Activated naive CD4-positive, alpha-beta T cell treated with anti-CD3 and anti-CD28 coated beads, Interleukin-2, amount 50 U/mL, for 72 hours (primary cell): ENCODE measurements around the gene ZCCHC7. TPM values are rescaled to one million over a fixed set of nuclear protein-coding genes. Genes with fewer than 3 reads are reported as not detected.

Source experiments
- ATAC-seq, 2 donors: fragments of 150-1000 bp; cut with Tn5 transposase; 2 replicates each; pipeline ENCODE4 v1.10.0; 2021; ENCODE audit warnings: mild to moderate bottlenecking in 2 of 2, moderate library complexity in 2 of 2
- DNase-seq, 2 donors: peaks; one replicate each; pipeline ENCODE4 v3.0.0; 2021 to 2022; ENCODE audit warnings: low spot score in 2 of 2
- H3K27ac Mint-ChIP-seq, 2 donors: one replicate each; pipeline ENCODE4 v1.8.0; 2022; ENCODE audit warnings: mild to moderate bottlenecking in 2 of 2, mixed read lengths in 2 of 2
- H3K36me3 Mint-ChIP-seq, 2 donors: one replicate each; pipeline ENCODE4 v1.8.0; 2022; ENCODE audit warnings: mixed read lengths in 2 of 2
- H3K9me3 Mint-ChIP-seq, 2 donors: one replicate each; pipeline ENCODE4 v1.8.0; 2022; ENCODE audit warnings: mixed read lengths in 2 of 2
- total RNA-seq, 2 donors: library from RNA; stranded (reverse); gene quantifications; one replicate each; pipeline ENCODE4 v1.2.3, GENCODE V29; 2022

The ZCCHC7 gene
- total RNA-seq, 2 donors from 2014 or later, result 25.1 to 29.1 TPM

DNA sequence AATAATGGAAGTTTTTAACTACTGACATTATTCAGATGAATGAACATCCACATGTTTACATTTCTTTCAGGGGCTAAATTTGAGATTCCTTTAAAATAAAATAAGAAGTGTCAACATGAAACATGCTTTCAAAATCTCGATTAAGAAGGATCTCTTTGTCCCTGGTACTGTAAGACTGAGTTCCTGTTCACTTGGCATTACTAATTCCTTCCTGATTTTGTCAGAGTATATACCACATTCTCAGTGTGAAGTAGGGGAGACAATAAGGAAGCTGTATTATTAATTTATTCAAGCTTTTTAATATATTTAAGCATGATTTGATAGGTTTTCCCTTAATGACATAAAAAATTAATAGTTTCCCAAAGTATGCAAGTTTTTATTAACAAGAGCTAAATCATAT lies 220.6 kb downstream of the ZCCHC7 start:
- DNase-seq (no peak), ATAC-seq (no peak)
- Mint-ChIP-seq H3K9me3 (no peaks in the 10 kb centered on the region), H3K27ac (no peak overlapping the region), H3K36me3 (no peaks in the 10 kb centered on the region)

DNA sequence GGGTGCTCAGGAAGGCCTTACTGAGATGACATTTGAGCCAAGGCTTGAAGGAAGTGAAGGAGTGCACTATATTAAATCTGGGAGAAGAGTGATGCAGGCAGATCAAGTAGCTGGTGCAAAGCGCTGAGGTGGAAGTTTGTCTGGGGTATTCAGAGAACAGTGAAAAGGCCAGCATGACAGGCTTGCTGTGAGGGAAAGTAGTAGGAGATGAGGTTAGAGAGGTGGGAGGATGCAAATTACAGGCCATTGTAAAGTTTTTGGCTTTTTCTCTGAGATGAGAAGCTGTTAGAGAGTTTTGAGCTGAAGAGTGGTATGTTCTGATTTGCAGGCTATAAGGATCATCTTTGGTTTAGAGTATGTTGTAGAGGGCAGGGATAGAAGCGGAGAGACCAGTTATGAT lies 221.3 kb downstream of the ZCCHC7 start:
- DNase-seq (no peak), ATAC-seq (no peak)
- H3K36me3 Mint-ChIP-seq, result no peaks in the 10 kb centered on the region
- H3K27ac Mint-ChIP-seq, result no peak overlapping the region
- no peaks in the 10 kb centered on the region for H3K9me3 Mint-ChIP-seq

DNA sequence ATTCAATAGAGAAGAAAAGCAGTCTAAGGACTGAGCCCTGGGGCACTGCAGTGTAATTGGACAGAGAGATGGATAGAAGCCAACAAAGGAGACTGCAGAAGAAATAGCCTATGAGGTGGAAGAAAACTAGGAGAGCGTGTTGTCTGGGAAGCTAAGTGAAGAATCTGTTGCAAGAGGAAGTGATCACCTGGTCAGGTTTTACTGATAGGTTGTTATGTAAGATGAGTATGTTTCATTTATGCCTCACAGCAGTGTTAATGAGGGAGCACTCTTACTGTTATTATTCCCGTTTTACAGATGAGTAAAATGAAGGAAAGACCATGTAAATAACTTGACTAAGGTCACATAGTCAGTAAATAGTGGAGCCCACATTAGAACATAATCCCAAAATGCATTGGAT lies 222.1 kb downstream of the ZCCHC7 start:
- no peaks in the 10 kb centered on the region for H3K36me3 Mint-ChIP-seq
- no peaks in the 10 kb centered on the region for H3K9me3 Mint-ChIP-seq
- DNase-seq (no peak), ATAC-seq (no peak)
- H3K27ac Mint-ChIP-seq, result no peak overlapping the region

DNA sequence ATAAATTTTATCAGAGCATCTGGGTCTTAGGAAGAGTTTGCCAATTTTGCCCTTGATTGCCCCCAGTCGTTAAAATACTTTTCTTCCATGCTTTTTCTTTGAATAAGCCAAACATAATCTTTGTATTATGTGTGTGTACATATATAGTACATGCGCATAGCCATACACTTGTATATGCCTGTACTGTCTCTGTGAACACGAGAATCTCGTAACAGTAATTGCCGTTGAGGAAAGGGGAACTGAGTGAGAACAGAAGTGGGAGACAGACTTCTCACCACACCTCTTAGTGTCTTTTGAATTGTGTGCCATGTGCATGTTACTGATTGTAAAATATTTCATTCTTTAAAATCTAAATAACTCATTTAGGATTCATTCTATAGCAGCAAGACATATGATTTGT lies 222.5 kb downstream of the ZCCHC7 start:
- ATAC-seq (no peak), DNase-seq (no peak)
- Mint-ChIP-seq H3K27ac (no peak overlapping the region), H3K9me3 (no peaks in the 10 kb centered on the region), H3K36me3 (no peaks in the 10 kb centered on the region)

DNA sequence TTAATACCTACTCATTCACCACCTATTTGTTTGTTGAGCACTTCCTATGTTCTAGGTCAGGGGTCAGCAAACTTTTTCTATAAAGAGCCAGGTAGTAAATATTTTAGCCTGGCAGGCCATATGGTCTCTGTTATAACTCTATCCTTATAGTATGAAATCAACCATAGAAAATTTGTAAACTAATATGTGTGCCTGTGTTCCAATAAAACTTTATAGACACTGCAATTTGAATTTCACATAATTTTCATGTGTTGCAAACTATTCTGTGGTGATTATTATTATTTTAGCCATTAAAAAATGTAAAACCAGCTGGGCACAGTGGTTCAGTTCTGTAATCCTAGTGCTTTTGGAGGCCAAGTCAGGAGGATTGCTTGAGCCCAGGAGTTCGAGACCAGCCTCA lies 223.3 kb downstream of the ZCCHC7 start:
- ATAC-seq, result no peak
- Mint-ChIP-seq H3K9me3 (no peaks in the 10 kb centered on the region), H3K36me3 (no peaks in the 10 kb centered on the region), H3K27ac (no peak overlapping the region)
- no peak for DNase-seq

DNA sequence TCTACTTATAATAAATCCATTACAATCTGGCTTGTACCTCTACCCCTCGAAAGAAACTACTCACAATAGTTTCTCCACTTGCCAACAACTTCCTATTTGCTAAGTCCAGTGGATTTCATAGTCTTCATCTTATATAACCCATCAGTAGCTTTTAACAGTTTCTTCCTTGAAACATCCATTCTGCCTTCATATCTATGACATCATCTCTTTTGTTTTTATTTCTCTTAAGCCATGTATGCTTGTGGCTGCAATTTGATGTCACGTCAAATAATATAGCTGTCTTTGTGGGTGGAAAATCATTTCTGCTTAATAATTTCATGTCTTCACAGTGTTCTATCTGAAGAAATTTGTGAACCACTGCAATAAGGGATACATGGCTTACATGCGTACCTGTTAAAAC lies 224.7 kb downstream of the ZCCHC7 start:
- Mint-ChIP-seq H3K36me3 (peaks cover 0 to under 1% of the 10 kb centered on the region in 2 donors), H3K9me3 (no peaks in the 10 kb centered on the region), H3K27ac (no peak overlapping the region)
- no peak for ATAC-seq
- DNase-seq, result no peak

DNA sequence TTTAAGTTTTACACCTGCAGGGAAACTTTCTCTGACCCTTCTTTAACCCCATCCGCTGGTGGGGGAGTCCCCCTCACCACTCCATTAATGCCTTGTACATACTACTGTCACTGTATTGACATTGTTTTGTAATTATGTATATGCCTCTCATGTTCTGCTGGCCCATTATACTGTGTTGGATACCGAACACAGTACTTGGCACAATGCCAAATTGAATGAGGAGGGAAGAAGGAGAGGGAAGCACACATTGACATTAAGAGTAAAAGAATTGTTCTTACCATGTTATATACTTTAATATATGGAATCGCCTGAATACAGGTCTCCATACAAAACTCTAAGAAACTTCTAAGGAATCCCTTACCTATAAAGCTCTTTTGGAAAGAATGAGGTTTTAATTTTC lies 228.5 kb downstream of the ZCCHC7 start:
- Mint-ChIP-seq H3K27ac (peak overlapping the region in 1 of 2 donors; percentile 0), H3K9me3 (no peaks in the 10 kb centered on the region), H3K36me3 (peaks cover 5 to 14% of the 10 kb centered on the region in 2 donors)
- DNase-seq (no peak), ATAC-seq (no peak)

DNA sequence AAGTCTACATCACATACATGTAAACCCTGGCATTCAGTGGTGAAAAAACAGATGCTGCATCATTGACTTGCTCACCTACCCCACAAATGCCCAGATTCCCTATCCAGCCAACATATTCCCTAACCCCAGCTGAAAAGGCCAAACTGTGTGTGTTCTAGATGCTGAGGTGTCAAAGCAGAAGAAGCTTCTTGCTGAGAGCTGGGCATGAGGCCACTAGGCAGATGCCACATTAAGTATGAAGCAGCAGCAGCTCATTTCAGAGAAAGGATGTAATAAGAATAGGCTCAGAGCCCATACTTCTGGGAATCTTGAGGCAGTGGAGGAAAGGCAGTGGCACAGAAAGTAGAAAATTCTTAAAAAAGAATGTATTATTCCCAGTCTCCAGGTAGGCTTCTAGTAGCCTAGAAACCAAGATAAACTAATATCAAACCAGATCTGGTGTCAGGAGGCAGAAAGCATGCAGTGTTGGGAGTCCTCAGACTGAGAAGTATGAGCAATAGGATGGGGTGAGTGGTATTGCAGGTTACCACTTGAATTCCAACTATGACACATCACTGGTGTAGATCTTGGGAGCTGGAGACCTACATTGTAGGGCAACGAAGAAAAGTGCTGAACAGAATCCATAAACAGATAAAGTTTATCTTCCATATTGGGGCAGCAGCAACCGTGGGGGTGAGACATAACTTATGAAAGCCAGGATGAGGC lies 230.3 kb downstream of the ZCCHC7 start:
- Mint-ChIP-seq H3K36me3 (peaks cover 5 to 14% of the 10 kb centered on the region in 2 donors), H3K27ac (peak overlapping the region; percentile 39 to 60)
- ATAC-seq, result peak; percentile 61 to 75

DNA sequence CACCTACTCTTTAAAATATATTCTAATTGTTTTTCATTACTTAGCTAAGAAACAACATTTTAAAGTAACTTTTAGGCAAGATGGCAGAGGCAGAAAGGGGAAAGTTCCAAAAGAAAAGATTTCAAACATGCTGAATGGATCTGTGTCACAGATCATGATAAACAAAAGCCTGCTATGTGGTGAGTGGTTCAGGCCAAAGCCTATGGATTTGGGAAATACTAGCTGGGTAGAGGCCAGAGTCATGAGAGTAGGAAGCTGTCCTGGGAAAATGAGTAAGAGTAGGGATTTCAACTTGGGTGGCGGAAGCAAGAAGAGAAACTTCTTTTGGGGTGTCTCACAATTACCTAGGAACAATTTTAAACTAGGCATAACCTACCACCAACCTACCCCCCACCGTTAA lies 233.4 kb downstream of the ZCCHC7 start:
- Mint-ChIP-seq H3K9me3 (no peaks in the 10 kb centered on the region), H3K36me3 (peaks cover 11 to 23% of the 10 kb centered on the region in 2 donors)

More for the DNA sequence above, 230.3 kb downstream of the ZCCHC7 start:
- H3K9me3 Mint-ChIP-seq, result no peaks in the 10 kb centered on the region
- DNase-seq, result no peak

DNA sequence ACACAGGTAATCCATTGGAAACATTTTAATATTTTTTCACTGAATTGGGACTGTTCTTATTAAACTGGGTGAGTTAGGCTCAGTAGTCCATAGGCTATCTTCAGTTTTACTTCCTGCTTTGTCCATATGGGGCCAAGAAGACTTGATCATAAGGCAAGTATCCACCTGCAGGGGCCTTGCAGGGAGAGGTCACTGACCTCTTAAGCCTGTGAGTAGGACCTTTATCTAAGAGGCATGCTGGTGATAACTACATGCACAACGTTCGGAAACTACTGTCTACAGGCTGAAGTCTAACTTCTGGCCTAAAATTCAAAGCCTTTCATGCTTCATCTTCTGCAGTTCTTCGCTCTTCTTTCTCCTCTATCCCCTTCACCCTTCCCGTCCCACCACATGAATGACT lies 242.1 kb downstream of the ZCCHC7 start:
- no peak overlapping the region for H3K27ac Mint-ChIP-seq
- H3K36me3 Mint-ChIP-seq, result peaks cover 0 to under 1% of the 10 kb centered on the region in 2 donors
- no peak for ATAC-seq
- no peaks in the 10 kb centered on the region for H3K9me3 Mint-ChIP-seq
- DNase-seq, result no peak

More for the DNA sequence above, 233.4 kb downstream of the ZCCHC7 start:
- ATAC-seq (no peak), DNase-seq (no peak)
- H3K27ac Mint-ChIP-seq, result peak overlapping the region; percentile 16 to 44

DNA sequence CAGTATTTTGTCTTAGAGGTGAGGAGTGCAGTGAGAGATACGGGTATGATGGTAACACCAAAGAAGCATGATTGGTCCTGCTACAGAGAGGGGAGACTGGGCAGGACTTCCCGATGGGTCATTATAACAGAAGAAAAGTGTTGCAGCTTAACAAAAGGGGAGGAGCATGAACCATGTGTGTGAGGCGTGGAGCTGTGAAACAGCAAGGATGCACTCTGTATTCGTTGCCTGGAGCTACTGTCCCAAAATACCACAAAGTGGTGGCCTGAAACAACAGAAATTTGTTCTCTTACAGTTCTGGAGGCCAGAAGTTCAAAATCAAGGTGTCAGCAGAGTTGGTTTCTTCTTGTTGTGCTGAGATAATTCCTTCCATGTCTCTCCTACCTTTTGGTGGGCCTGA lies 242.8 kb downstream of the ZCCHC7 start:
- Mint-ChIP-seq H3K27ac (no peak overlapping the region), H3K9me3 (no peaks in the 10 kb centered on the region), H3K36me3 (no peaks in the 10 kb centered on the region)
- no peak for ATAC-seq
- no peak for DNase-seq

DNA sequence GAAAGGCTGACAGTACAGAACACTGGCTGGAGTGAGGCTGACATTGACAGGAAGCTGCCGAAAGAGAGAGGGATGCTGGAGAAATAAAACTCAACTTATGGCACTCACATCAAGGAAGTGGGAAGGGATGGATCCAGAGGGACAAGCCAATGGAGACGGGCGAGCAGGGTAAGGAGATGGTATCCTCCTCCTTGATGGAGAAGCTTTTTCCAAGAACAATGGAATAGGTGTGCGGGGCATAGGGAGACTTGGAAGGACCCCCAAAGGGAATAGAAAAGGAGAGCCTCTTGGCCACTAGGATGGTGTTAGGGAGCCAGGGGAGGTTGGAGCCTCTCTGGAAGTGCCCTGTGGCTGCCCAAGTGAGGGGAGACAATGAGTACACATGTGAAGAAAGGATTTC lies 243.8 kb downstream of the ZCCHC7 start:
- ATAC-seq, result no peak
- H3K27ac Mint-ChIP-seq, result peak overlapping the region in 1 of 2 donors; percentile 33
- H3K9me3 Mint-ChIP-seq, result no peaks in the 10 kb centered on the region
- no peak for DNase-seq
- no peaks in the 10 kb centered on the region for H3K36me3 Mint-ChIP-seq

DNA sequence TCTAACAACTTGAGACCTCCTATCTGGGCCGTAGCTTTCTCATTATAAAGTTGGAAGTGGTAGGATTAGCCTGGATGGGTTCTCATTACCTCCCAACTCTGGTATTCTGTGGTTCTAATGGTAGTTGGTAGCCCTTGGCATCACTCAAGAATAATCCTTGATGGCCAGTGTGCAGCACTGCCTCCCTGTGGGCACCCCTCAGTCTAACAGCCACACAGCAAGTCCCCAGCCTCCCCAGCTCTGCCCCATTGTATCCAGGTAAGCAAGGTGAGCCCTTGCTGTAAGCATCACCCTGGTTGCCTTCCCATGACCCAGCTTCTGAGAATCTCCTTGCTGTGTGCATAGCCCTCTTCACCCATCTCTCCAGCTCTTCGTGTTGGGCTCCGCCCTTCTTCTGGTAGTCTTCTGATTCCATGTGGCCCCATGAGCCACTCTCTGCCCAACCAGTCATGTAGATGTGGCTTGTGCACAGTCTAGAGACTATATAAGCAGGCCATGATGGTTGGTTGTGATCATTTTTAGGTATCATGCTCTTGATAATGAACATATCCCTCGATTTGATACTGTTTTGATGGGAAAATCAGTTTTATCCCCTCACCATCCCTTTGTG lies 244.5 kb downstream of the ZCCHC7 start:
- ATAC-seq (peak in 1 of 2 donors; percentile 67), DNase-seq (peak in 1 of 2 donors; percentile 10)
- no peaks in the 10 kb centered on the region for H3K36me3 Mint-ChIP-seq
- no peaks in the 10 kb centered on the region for H3K9me3 Mint-ChIP-seq
- H3K27ac Mint-ChIP-seq, result no peak overlapping the region

DNA sequence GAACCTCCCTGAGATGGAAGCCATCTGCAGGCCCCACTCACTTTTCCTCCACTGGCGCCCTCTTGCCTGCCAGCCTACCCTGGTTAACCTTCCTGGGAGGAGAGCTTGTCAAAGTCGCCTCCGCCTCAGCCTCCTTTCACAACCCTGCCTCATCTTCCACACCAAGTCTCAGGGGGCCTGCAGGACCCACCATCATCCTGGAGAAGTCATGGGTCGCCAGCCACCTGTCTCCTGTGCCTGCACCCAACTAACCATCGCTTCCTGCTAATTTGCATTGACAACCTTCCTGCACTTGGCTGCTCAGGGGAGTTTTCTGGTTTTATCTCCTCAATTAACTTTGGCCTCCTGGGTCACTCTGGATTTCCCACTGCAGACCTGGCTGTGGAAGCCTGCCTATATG lies 249.3 kb downstream of the ZCCHC7 start:
- no peaks in the 10 kb centered on the region for H3K36me3 Mint-ChIP-seq
- no peak overlapping the region for H3K27ac Mint-ChIP-seq
- no peaks in the 10 kb centered on the region for H3K9me3 Mint-ChIP-seq
- DNase-seq (no peak), ATAC-seq (no peak)

DNA sequence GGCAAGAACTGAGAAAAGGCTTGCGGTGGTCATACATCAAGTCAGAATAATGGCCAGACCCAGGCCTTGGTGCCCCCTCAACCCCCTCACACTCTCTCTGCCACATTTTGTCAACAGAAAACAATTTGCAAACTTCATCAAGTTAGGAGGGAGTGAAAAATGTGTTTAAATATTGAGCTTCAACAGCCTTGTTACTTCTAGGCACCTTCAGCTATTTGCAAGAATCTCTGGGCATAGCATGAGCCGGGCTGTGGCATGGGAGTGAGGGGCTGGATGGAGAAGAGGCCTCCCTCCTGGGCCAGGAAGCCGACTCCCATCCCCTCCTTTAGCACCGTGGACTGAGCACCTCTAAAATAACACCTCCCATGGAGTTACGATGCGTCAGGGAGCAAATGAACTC lies 249.9 kb downstream of the ZCCHC7 start:
- peak overlapping the region in 1 of 2 donors; percentile 6 for H3K27ac Mint-ChIP-seq
- ATAC-seq, result no peak
- H3K9me3 Mint-ChIP-seq, result no peaks in the 10 kb centered on the region
- no peak for DNase-seq
- no peaks in the 10 kb centered on the region for H3K36me3 Mint-ChIP-seq

DNA sequence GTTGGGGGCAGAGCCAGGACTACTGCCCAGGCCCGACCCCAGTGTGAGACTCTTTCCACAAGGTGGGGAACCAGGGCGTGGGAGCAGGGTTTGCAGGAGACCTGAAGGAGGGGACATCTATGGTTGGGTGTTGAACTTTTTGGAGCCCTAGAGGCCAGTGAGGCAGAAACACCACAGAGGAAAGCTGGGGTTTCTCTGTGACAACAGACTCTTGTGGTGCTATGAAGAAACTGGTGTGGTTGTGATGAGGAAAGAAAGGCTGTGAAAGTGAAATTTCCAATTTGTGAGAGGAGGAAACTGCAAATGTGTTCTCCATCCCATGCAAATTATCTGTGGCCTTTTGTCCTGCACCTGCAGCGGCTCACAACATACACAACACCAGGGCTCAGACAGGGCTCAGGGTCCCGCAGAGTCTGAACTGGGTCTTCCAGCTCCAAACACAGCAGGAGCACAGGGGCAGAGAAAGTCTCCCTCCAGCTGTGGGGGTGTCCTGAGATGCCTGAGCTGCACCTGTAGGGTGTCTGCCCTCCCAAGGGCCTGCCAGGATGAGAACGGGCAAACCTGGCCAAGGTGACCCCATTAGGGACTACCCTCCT lies 250.7 kb downstream of the ZCCHC7 start:
- ATAC-seq, result peak in 1 of 2 donors; percentile 30
- Mint-ChIP-seq H3K9me3 (no peaks in the 10 kb centered on the region), H3K27ac (peak overlapping the region in 1 of 2 donors; percentile 26), H3K36me3 (no peaks in the 10 kb centered on the region)
- DNase-seq, result no peak

DNA sequence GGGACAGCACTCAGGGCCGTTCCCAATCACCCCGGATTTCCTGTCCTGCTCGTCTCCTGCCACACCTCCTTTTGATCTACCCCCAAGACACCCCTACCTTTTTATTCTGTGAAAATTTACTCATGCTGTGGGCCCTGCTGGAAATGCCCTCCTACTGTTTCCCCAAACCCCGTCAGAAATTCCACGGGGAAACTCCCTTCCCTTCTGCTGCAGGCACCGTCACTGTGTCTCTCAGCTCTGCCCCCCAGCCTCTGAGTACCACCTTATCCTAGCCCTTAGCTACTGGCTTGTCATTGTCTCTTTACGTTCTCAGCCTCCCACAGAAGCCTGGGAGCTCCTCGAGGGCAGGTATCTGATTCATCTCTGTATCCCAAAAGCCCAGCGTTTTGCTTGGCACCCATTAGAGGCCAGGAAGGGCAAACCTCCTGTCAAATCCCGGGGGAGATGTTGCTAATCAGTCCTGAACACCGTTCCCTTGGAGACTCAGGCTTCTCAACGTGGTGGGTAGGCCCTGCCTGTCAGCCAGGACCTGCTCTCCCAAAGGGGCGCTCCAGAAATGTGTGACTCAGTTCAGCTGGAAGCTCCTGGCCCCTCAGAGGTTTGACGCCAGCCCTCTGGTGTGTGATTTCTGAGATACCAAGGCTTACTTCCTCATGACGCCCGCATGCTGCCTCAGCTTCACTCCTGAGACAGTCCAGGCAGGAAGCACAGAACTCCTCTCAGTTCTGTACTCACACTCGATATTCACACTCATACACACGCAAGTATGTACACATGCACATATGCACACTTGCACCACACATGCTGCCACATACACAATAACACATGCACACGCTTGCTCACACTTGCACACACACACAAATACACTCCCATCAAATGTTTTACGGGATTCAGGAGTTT lies 251.4 kb downstream of the ZCCHC7 start:
- Mint-ChIP-seq H3K36me3 (no peaks in the 10 kb centered on the region), H3K27ac (peak overlapping the region in 1 of 2 donors; percentile 26), H3K9me3 (no peaks in the 10 kb centered on the region)
- ATAC-seq, result peak in 1 of 2 donors; percentile 28
- DNase-seq, result no peak
